DMS79 (cell line): ENCODE results near the gene USP44.
"Not testable (repeated sequence)": the region's sequence is repeated elsewhere in the genome, so short reads cannot be mapped to it uniquely, and the experiment has no call there.

Experiments
- DNase-seq: peaks from one replicate; lab custom pipeline; 2025; lab: John Stamatoyannopoulos, UW

Gene USP44

DNA sequence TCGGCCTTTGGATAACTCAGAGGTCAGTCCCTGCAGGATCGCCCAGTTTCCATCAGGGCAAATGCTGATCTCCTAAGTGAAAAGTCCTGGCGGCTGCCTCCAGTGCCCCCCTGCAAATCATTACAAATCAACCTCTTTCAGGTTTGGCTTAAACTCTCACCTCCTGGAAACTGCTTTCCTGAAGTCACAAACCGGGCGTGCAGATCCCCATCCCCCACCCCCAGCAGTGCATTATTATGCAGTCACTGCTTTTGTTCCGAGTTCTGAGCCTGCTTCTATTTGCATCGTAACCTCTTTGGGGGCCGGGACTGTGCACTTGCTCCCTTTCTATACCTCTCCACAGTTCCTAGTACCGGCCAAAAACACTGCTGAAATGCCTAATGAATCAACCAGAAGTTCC is at the start of gene USP44:
TSS of gene USP44 (minus strand) at position 172 of the 400 bp plus-strand sequence. CDS start 17,220 bp downstream, outside the sequence.
- DNase-seq = no peak

DNA sequence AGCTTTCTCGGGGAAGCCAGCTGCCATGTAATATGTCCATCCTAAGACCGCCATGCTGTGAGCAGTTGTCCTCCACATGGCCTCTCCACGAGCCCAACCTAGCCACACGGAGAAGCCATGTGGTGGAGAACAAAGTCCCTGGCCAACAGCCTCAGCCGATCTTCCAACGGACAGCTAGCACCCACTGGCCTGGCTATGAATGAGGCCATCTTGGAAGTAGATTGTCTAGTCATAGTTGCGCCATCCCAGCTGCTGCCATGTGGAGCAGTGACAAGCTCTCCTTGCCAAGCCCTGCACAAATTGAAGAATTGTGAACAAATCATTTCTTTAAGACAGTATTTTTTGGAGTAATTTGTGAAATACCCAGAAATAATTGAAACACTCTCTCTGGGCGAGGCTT is 49.3 kb upstream of the USP44 start:
- DNase-seq = no peak

DNA sequence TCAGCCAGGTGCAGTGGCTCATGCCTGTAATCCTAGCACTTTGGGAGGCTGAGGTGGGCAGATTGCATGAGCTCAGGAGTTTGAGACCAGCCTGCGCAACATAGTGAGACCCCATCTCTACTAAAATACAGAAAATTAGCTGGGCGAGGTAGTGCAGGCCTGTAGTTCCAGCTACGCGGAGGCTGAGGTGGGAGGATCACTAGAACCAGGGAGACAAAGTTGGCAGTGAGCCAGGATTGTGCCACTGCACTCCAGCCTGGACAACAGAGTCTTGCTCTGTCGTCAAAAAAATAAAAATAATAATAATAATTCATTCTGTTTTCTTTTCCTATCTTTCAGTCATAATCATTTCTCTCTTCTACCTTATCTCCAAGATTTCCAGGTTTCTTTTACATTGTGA is 48.6 kb upstream of the USP44 start:
- DNase-seq = no peak

DNA sequence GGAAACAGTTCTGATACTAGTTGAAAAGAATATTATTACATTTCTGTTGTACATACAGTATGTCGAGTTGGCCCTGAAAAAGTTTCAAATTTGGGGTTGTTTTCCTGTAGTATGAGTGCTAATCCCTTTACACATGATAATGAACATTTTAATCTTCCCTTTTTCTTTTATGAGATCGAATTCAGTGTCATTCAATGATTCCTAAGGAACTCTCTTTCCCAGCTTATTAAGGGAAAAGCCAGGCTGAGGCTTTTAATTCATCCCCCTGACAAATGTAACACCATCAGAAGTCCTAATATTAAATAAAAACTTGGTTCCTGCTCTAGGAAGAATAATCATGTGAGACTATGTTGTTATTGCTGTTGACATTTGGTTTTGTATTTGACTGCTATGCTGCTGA is 42.9 kb upstream of the USP44 start:
- DNase-seq = no peak

DNA sequence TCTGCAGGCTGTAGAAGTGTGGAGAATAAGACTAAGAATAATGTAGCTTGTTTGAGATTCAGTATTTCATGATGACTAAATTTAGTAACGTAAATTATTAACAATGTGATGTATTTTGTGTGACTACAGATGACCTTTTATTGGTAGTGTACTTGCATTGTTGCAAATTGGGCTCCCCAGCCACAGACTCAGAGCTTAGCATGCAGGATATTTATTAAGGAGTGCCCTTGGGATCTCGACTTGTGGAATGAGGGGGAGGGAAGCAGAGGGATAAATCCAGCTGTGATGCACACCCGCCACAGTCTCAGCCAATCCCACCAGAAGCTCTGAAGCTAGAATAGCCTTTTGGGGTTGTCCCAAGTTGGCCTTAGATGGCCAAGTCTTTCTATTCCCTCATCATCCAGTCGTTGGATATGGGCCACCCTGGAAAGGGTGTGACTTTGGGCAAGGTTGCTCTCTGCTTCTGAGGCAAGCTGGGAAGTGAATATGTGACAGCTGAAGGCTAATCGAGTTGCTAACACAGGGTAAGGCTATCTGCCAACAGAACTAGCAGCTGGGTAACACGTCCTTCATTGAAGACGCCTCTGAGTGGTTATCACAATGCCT is 42.1 kb upstream of the USP44 start:
- no peak for DNase-seq

DNA sequence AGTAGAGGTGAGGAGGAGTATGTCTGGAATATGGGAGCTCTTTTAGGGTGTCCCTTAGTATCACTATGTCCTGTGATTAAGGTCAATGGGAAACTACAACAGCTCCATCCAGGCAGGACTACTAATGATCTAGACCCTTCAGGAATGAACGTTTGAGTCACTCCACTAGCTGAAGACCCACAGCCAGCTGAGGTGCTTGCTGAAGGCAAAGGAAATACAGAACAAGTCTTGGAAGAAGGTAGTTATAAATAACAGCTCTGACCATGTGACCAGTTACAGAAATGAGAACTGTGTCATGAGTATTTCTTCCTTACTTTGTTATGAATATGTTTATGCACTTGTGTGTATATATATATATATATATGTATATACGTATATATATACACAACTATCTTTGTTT is 40.5 kb upstream of the USP44 start:
- no peak for DNase-seq

DNA sequence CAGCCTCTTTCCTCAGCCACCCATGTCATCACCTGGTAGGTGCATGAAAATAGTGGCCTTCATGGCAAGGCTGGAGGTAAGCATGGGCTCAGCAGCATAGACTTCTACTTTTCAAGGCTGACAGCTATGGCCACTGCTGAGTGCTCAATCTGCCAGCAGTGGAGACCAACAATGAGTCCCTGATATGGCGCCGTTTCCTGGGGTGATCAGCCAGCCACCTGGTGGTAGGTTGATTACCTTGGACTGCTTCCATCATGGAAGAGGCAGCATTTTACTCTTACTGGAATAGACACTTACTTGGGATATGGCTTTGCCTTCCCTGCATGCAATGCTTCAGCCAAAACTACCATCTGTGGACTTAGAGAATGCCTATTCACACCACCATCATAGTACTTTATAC is 39.5 kb upstream of the USP44 start:
- DNase-seq = no peak

DNA sequence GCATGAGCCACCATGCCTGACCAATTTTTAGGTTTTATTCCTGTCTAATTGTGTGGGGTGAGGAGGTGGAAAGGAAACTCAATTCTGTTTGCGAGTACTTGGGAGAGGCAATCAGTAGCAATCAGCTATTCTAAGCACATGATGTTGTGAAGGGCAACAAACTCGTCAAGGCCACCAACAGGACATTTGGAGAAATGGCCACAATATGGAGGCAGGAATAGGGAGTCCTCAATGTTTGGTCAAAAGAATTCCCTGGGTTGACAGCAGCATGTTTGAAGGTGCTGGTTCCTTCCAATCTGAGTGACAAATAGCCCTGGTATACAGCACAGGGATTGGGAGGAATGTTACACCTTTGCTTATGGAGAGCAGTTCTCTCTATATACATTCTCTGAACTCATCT is 32.7 kb upstream of the USP44 start:
- no peak for DNase-seq

DNA sequence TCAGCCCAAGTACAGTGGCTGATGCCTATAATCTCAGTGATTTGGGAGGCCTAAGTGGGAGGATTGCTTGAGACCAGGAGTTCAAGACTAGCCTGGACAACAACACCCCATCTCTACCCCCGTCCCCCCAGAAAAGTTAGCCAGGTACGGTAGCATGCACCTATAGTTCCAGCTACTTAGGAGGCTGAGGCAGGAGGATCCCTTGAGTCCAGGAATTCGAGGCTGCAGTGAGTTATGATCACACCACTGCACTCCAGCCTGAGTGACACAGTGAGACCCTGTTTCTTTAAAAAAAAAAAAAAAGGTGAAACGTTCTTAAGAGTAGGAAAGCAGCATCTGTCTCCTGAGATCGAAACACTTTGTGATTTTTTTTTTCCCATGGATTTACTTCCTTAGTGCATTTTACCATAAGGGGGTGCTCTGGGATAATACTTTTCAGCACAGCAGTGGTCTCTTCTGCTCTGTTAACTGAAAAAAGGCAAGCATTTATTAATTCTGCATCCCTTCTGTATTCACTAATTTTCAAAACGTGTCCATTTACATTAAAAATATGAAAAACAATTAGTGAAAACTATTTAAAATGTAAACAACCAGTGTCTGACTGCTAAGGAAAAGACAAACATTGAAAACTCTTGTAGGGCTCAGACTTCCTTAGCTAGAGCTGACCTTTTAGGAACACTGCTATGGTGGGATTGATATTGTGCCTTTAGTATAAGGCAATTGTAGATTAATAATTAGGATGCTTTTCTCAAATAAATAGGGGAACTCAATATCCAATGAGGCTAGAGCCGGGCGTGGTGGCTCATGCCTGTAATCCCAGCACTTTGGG is 31.2 kb upstream of the USP44 start:
- DNase-seq = peak; percentile 2

DNA sequence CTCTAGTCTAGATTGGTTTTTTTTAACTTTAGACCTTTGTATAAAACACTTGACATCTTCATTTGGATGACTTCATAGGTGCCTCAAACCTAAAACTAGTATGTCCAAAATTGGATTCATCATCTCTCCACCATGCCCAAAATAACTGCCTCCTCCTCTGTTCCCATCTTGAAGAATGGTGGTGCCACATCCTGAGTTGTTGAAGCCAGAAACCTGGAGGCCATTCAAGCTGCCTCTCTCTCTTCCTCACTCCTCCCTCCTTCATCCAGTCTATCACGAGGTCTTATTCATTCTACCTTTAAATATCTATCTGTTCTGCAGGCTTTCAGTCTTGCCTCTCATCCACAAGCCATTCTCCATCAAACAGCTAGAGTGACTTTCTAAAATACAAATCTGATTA is 26.5 kb upstream of the USP44 start:
- no peak for DNase-seq

DNA sequence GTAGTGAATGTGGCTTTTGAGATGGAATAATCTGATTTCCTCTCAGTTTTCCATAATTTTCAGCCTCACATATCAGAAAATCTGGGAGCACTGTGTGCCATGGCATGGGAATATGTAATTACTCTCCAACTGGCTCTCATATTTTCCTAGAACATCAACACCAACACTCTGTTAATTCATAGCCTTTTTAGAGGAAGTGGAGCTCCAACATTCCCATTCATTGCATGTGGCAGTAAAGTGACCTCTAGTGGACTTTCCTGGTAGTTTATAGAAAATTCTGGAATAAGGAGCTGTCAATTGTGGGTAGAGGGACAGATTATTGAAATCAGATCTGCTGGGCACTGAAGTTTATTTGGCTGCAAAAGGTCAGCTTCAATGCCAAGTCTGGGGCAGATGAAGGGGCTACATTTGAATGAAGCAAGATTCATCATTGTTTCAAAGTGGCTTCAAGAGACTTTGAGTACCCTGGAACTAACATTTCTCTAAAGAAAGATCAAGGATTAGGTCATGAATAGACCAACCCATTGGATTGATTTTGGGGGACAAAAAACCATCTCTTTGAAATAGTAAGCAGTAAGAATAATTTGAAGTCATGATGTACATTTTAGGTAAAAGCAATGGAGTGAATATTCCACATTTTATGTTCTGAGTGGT is 23.6 kb upstream of the USP44 start:
- DNase-seq = no peak

DNA sequence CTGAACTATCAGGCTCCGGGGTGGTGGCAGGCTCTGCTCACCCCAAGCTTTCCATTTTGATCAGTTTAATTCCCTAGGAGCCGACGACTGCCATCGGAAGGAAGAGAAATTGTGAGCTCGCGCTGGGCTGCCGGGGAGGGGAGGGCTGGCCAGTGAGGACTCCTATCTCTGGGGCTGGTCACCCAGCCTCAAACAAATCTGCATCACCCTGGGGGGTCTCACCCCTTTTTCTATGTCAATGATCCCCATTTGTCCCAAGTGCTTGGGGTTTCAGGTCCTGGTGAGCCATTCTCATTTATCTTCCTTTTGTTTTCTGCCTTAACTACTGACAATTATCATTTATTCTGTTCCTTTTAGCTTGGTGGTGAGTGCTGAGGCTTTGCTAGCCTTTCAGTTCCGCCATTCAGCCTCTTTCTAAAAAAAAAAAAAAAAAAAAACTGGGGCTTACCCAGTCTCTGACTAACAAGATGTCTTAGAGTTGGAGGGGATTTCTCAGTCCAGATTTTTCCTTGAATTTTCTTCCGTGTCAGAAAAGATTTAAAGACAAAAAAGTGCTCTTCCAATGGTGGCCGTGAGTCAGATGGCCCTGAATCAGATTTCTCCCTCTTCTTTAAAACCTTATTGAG is 22.8 kb upstream of the USP44 start:
- DNase-seq = no peak

DNA sequence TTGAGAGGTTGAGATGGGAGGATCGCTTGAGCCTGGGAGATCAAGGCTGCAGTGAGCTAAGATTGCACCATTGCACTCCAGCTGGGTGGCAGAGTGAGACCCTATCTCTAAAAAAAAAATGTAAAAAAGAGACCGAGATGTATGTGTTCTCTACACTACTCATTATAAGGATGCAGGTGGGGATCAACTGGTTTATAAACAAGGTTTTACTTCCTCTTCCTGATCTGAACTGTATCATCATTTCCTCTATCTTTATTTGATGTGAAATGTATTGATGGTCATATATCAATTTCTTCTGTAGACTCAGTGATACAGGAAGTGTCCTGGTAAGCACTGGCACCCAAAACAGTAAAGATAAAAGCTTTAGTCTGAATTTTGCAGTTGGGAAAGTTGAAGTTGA is 20.1 kb upstream of the USP44 start:
- no peak for DNase-seq

DNA sequence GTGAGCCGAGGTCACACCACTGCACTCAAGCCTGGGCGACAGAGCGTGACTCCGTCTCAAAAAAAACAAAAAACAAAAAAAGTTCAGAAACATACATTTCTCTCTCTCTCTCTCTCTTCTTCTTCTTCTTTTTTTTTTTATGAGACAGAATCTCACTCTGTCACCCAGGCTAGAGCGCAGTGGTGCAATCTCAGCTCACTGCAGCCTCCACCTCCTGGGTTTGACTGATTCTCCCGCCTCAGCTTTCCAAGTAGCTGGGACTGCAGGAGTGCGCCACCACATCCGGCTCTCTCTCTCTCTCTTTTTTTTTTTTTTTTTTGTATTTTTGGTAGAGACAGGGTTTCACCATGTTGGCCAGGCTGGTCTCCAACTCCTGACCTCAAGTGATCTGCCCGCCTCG is 16.8 kb upstream of the USP44 start:
- not testable (repeated sequence) for DNase-seq

DNA sequence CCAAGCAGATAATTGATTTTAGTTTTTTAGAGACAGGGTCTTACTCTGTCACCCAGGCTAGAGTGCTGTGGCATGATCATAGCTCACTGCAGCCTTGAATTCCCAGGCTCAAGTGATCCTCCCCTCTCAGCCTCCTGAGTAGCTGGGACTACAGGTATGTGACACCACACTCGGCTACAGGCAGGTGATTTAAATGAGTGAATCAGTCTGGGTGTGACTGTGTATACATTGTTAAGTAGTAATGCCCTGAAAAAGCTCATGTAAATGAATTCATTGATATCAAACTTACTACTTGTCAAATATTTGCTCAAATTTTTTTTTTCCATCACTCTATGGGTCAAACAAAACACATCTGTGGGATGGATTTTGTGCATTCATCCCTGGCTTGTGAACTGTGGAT is 6.3 kb upstream of the USP44 start:
- no peak for DNase-seq

DNA sequence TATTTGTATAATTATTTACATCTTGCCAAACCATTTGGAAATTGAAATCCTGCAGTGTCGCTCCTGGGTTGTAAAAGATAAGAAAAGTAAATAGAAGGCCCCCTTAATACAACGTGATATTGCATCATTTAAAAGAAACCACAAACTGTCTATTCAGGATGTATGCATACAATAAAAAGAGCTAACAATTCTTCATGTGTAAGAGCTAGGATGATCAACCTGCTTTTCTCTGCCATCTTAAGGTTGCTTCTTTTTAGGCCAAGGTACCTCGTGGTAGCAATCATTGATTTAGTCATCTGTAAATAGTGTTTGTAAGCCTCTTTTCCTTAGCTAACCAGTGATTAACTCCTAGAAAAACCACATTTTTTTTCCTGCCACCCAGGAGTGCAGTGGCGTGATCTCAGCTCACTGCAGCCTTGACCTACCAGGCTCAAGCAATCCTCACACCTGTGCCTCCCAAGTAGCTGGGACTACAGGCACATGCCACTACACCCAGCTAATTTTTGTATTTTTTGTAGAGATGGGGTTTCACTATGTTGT is 3.3 kb upstream of the USP44 start:
- DNase-seq = no peak

DNA sequence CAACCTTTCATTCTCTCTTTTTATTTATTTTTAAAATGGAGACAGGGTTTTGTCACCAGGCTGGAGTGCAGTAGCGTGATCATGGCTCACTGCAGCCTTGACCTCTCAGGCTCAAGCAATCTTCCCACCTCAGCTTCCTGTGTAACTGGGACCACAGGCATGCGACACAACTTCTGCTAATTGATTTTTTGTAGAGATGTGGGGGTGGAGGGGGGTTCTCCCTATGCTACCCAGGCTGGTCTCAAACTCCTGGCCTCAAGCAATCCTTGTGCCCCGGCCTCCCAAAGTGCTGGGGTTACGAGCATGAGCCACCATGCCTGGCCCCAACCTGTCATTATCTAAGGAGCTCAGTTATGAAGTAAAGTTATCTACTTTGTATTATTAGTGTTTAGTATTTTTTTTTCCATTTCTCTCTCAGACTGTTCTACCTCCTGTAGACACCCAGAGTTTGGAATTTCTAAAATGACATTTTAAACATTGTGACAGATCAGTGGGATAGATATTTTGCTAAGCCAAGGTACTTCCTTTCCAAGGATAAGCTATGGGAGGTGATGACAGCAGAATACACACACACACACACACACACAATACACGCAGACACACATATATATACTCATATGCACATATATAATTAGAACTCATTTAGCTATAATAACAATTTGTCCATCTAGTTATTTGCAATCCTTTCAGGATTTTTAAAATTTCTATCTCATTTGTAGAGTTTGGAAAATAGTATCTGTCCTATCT is 2.1 kb upstream of the USP44 start:
- DNase-seq = no peak

DNA sequence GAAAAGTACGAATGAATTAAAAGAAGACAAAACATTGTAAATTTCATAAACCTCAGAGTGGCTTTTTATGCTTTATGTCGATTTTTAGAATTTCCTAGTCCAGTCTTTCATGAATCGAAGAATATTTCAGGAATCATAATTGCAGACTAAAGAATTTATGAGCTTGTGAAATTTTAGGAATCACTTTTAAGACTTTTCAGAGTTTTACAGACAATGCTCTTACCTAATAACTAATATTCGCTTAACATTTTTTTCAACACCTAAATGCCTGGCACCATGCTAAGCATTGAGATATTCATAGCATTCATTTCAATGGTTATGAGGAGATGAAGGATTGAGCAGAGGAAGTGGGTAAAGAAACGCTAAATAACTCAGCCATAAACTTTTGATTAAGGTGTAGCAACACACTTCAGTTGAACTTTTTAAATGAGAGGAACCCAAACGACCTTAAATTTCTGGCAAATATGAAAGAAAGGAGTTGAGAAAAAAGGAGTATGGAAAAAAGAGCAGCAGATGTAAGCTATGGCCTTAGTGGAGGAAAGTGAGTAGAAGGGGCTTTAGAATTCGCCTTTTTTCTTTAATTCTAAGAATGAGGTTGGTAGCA is 739 bp upstream of the USP44 start:
- no peak for DNase-seq

DNA sequence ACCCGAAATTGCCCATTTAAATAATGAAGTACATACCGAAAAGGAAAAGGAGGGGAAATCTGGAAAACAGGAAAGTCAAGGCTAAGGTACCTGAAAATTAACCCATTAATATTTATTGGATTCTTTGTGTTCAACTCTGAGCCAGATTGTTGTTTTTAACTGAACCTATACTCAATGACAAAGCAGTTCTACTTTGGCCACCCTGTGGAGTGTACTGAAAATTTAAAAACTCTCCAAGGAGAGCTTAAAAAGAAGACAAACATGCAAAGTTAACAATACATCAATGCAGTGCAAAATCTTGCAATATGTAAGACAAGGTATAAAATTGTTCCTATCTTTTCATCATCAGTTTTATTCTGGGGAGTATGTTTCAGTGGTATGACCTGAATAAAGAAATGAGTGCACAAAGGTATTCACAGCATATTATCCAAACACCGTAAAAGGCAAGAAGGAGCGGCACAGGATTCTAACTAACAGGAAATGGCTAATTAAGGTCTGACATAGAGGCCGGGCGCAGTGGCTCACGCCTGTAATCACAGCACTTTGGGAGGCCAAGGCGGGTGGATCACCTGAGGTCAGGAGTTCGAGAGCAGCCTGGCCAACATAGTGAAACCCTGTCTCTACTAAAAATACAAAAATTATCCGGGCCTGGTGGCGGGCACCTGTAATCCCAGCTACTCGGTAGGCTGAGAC is 1.7 kb downstream of the USP44 start:
- DNase-seq = no peak

DNA sequence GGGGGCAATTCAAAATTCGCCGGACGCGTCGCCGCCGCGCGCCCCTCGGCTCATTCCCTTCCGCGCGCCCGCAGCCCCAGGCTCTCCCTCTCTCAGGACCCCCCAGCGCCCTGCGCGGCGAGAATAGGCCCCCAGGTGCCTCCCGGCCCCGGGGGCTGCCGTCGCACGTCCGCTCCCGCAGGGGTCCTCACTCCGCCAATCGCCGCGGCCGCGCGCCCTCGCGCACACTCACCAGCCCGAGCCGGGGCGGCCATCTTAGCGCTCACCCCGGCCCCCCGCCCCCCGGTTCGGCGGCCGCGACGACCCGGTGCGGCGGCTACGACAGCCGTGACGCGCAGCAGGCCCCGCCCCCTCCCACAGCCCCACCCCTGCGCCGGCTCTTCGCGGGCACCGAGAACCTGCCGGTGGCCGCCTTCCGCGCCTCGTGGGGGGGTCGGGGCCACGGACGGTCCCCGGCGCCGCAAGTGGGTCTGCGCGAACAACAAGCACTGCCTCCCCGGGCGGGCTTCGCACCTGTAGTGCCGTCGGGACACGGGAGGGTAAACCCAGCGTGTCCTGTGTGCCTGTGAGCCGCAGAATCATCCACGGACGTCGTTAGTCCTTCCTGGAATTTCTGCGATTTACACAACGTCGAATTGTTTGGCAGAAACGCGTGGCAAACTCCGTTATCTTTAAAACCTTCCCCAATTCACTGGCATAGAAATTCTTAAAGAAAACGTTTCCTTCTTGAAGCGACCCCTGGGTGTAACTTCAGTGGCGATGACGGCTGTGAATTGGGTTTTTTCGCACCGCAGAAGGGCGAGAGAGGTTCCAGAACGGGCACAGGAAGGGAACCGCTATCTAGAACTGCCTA is 2.5 kb downstream of the USP44 start:
- DNase-seq = peak; percentile 47
